ENCODE results near the gene AP5B1. TPM values are rescaled to one million over a fixed set of nuclear protein-coding genes. Genes with fewer than 3 reads are reported as not detected.

The AP5B1 gene
- total RNA-seq, 1 experiment from 2014 or later = 24.2 TPM

- Histone ChIP-seq H3K9me3 (ENCODE audit: low read length) (no peaks in the 10 kb centered on the region), H3K9me2 (replicated peaks; ENCODE audit: low read length) (no peaks in the 10 kb centered on the region), H2AFZ (ENCODE audit: low read length) (no peak overlapping the region), H3K4me1 (ENCODE audit: insufficient read depth, low read length) (peaks cover 23% of the 10 kb centered on the region), H3K9ac (ENCODE audit: low read length) (no peak overlapping the region), H3K4me3 (ENCODE audit: low read length) (no peak overlapping the region), H3K27me3 (ENCODE audit: low read length) (no peaks in the 10 kb centered on the region), H3K36me3 (ENCODE audit: low read depth, low read length) (peaks cover 19% of the 10 kb centered on the region; the same call in 1 of the 2 replicates), H3F3A (ENCODE audit: low read length, unreplicated experiment) (no peaks in the 10 kb centered on the region), H3K4me2 (ENCODE audit: low read length) (no peak overlapping the region), H3K27ac (ENCODE audit: low read length) (no peak overlapping the region), H3K79me2 (ENCODE audit: low read length) (peaks cover 44% of the 10 kb centered on the region), H4K20me1 (ENCODE audit: low read length) (peaks cover 22% of the 10 kb centered on the region)
- DNase-seq = no peak
- no TSS peak for BruUV-seq (replicated peaks)
- no peak for ATAC-seq
- TF ChIP-seq EZH2 (IDR thresholded peaks at IDR 0.05; ENCODE audit: low read length, unreplicated experiment) (no peak), CTCF (conservative IDR thresholded peaks at IDR 0.05; ENCODE audit: low read depth, low read length) (no peak), EZH2phosphoT487 (IDR thresholded peaks at IDR 0.05; ENCODE audit: borderline replicate concordance, low read length) (no peak)
- ChIA-PET CTCF (no interaction called here), POLR2A (ENCODE audit: unreplicated experiment) (no interaction called here)
- intact Hi-C loops (cut with micrococcal nuclease) = no loop called here
These were observed 2.9 kb downstream of the AP5B1 start for GRCh38 chr11:65777821-65778361.

GRCh38 chr11:65777241-65777640, 3.5 kb downstream of the AP5B1 start:
- BruUV-seq (replicated peaks) = TSS peak; percentile 7
- TF ChIP-seq EZH2phosphoT487 (IDR thresholded peaks at IDR 0.05; ENCODE audit: borderline replicate concordance, low read length) (no peak), CTCF (conservative IDR thresholded peaks at IDR 0.05; ENCODE audit: low read depth, low read length) (no peak), EZH2 (IDR thresholded peaks at IDR 0.05; ENCODE audit: low read length, unreplicated experiment) (no peak)
- no peaks in the 10 kb centered on the region for H3K9me3 ChIP-seq (ENCODE audit: low read length)

DNA sequence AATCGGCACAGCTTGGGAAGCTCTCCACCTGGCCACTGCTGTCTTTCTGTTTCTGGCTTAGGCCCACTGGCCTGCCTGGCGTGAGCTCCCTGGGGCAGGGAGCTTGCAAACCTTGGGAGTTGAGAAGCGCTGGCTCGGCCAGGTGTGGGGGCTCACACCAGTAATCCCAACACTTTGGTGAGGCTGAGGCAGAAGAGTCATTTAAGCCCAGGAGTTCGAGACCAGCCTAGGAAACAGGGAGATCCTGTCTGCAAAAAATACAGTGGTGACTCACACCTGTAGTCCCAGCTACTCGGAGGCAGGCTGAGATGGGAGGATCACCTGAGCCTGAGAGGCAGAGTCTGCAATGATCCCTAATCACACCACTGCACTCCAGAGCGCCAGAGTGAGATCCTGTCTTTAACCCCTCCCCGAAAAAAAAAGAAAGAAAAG, 4.0 kb downstream of the AP5B1 start:
- Histone ChIP-seq H3K4me2 (ENCODE audit: low read length) (no peak overlapping the region), H3K4me3 (ENCODE audit: low read length) (no peak overlapping the region), H3K36me3 (ENCODE audit: low read depth, low read length) (peaks cover 19% of the 10 kb centered on the region; the same call in 1 of the 2 replicates), H3K27ac (ENCODE audit: low read length) (no peak overlapping the region), H3K27me3 (ENCODE audit: low read length) (no peaks in the 10 kb centered on the region), H2AFZ (ENCODE audit: low read length) (no peak overlapping the region), H3K9me2 (replicated peaks; ENCODE audit: low read length) (no peaks in the 10 kb centered on the region), H3K79me2 (ENCODE audit: low read length) (peaks cover 44% of the 10 kb centered on the region), H4K20me1 (ENCODE audit: low read length) (peaks cover 22% of the 10 kb centered on the region), H3K9ac (ENCODE audit: low read length) (no peak overlapping the region), H3K9me3 (ENCODE audit: low read length) (no peaks in the 10 kb centered on the region), H3K4me1 (ENCODE audit: insufficient read depth, low read length) (peaks cover 22% of the 10 kb centered on the region), H3F3A (ENCODE audit: low read length, unreplicated experiment) (no peaks in the 10 kb centered on the region)
- CTCF ChIA-PET = no interaction called here
- POLR2A ChIA-PET (ENCODE audit: unreplicated experiment) = no interaction called here
- DNase-seq (no peak), ATAC-seq (no peak)
- intact Hi-C loops (cut with micrococcal nuclease) = no loop called here
- TF ChIP-seq EZH2phosphoT487 (IDR thresholded peaks at IDR 0.05; ENCODE audit: borderline replicate concordance, low read length) = no peak
- TF ChIP-seq CTCF (conservative IDR thresholded peaks at IDR 0.05; ENCODE audit: low read depth, low read length) = no peak
- no peak for TF ChIP-seq EZH2 (IDR thresholded peaks at IDR 0.05; ENCODE audit: low read length, unreplicated experiment)
- no TSS peak for BruUV-seq (replicated peaks)

More at GRCh38 chr11:65777241-65777640, 3.5 kb downstream of the AP5B1 start:
- no peak for ATAC-seq
- Histone ChIP-seq H3K9me2 (replicated peaks; ENCODE audit: low read length) (no peaks in the 10 kb centered on the region), H2AFZ (ENCODE audit: low read length) (no peak overlapping the region), H3K9ac (ENCODE audit: low read length) (no peak overlapping the region), H3K36me3 (ENCODE audit: low read depth, low read length) (peaks cover 19% of the 10 kb centered on the region; the same call in 1 of the 2 replicates), H3F3A (ENCODE audit: low read length, unreplicated experiment) (no peaks in the 10 kb centered on the region), H3K79me2 (ENCODE audit: low read length) (peaks cover 44% of the 10 kb centered on the region), H3K4me3 (ENCODE audit: low read length) (no peak overlapping the region), H3K27ac (ENCODE audit: low read length) (no peak overlapping the region), H3K27me3 (ENCODE audit: low read length) (no peaks in the 10 kb centered on the region), H3K4me2 (ENCODE audit: low read length) (no peak overlapping the region), H3K4me1 (ENCODE audit: insufficient read depth, low read length) (peaks cover 23% of the 10 kb centered on the region), H4K20me1 (ENCODE audit: low read length) (peaks cover 22% of the 10 kb centered on the region)
- CTCF ChIA-PET = no interaction called here
- POLR2A ChIA-PET (ENCODE audit: unreplicated experiment) = no interaction called here
- no peak for DNase-seq
- intact Hi-C loops (cut with micrococcal nuclease) = no loop called here
